Stimulated activated effector memory CD8-positive, alpha-beta T cell treated with anti-CD3 and anti-CD28 coated beads, Interleukin-12 subunit alpha, Interleukin-12 subunit beta, amount 100 ng/mL, for 72 hours (primary cell): Measurements from ENCODE around the gene TMEM200B.
"Not testable (repeated sequence)": the region's sequence is repeated elsewhere in the genome, so short reads cannot be mapped to it uniquely, and the experiment has no call there.

ENCODE experiments used
- ATAC-seq: fragments of 150-1000 bp; cut with Tn5 transposase; 2 replicates; pipeline ENCODE4 v1.10.0; 2021
- DNase-seq, 2 donors: peaks; one replicate each; pipeline ENCODE4 v3.0.0; 2021 to 2022; ENCODE audit warnings: low spot score in 2 of 2
- H3K27ac Mint-ChIP-seq: one replicate; pipeline ENCODE4 v1.8.0; 2022; ENCODE audit warnings: mild to moderate bottlenecking, mixed read lengths
- H3K36me3 Mint-ChIP-seq: one replicate; pipeline ENCODE4 v1.8.0; 2022; ENCODE audit warnings: mild to moderate bottlenecking, mixed read lengths
- H3K4me1 Mint-ChIP-seq: one replicate; pipeline ENCODE4 v1.8.0; 2022; ENCODE audit warnings: mixed read lengths
- H3K4me3 Mint-ChIP-seq: one replicate; pipeline ENCODE4 v1.8.0; 2022; ENCODE audit warnings: mild to moderate bottlenecking, mixed read lengths
- H3K9me3 Mint-ChIP-seq: one replicate; pipeline ENCODE4 v1.8.0; 2022; ENCODE audit warnings: mixed read lengths

TMEM200B gene

GRCh38 chr1:29123887-29124365, at the start of gene TMEM200B:
TMEM200B (minus strand) TSS chr1:29123903; CDS start chr1:29121828, 2,075 bp downstream.
- DNase-seq = no peak
- H3K27ac Mint-ChIP-seq = no peak within 1 kb of the TSS
- H3K4me1 Mint-ChIP-seq = peaks cover 10% of the 10 kb centered on the region
- H3K9me3 Mint-ChIP-seq = no peaks in the 10 kb centered on the region
- peak; percentile 27 for ATAC-seq
- peaks cover 9% of the 10 kb centered on the region for H3K36me3 Mint-ChIP-seq
- H3K4me3 Mint-ChIP-seq = peak within 1 kb of the TSS; percentile 75

GRCh38 chr1:29172415-29172939, 48.8 kb upstream of the TMEM200B start:
- Mint-ChIP-seq H3K27ac (no peak overlapping the region), H3K9me3 (no peaks in the 10 kb centered on the region), H3K36me3 (peaks cover 100% of the 10 kb centered on the region), H3K4me3 (no peak overlapping the region), H3K4me1 (peaks cover 55% of the 10 kb centered on the region)
- ATAC-seq = no peak
- no peak for DNase-seq

GRCh38 chr1:29171521-29171920, 47.8 kb upstream of the TMEM200B start:
- Mint-ChIP-seq H3K4me1 (peaks cover 58% of the 10 kb centered on the region), H3K27ac (peak overlapping the region; percentile 74), H3K36me3 (peaks cover 100% of the 10 kb centered on the region), H3K9me3 (no peaks in the 10 kb centered on the region), H3K4me3 (no peak overlapping the region)
- DNase-seq (no peak), ATAC-seq (no peak)

DNA sequence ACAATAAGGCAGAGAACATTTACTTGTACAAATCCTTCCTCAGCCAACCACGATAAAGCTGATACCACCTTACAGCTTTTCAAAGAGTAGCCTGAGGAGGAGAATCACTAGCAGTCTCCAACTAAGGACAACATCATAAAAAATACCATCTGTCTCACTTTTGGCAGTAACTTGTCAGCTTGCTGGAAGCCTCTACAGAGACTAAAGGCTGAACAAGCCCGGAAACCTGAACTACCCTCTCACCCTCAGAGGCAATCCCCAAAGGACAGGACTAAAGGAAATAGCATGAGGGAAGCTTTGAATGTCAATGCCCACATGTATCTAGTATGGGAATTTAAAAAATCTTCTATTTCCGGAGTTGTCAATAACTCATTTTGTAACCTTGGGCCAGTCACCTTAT, 47.4 kb upstream of the TMEM200B start:
- Mint-ChIP-seq H3K36me3 (peaks cover 100% of the 10 kb centered on the region), H3K9me3 (no peaks in the 10 kb centered on the region), H3K4me3 (peak overlapping the region; percentile 11), H3K27ac (peak overlapping the region; percentile 74), H3K4me1 (peaks cover 59% of the 10 kb centered on the region)
- no peak for DNase-seq
- no peak for ATAC-seq

GRCh38 chr1:29169976-29170375, 46.3 kb upstream of the TMEM200B start:
- peak overlapping the region; percentile 74 for H3K27ac Mint-ChIP-seq
- no peak overlapping the region for H3K4me3 Mint-ChIP-seq
- H3K4me1 Mint-ChIP-seq = peaks cover 68% of the 10 kb centered on the region
- DNase-seq = no peak
- ATAC-seq = no peak
- H3K9me3 Mint-ChIP-seq = no peaks in the 10 kb centered on the region
- peaks cover 100% of the 10 kb centered on the region for H3K36me3 Mint-ChIP-seq

DNA sequence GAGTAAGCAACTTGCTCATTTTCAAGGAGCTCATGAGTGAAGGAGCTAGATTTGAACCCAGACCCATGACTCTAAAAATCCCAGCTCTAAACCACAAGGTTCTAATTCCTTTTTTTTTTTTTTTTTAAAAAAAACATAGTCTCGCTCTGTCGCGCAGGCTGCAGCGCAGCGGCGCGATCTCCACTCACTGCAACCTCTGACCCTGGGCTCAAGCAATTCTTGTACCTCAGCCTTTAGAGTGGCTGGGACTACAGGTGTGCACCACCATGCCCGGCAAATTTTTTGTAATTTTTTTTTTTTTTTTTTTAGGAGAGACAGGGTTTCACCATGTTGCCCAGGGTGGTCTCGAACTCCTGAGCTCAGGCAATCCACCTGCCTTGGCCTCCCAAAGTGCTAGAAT, 44.2 kb upstream of the TMEM200B start:
- ATAC-seq = no peak
- Mint-ChIP-seq H3K4me3 (no peak overlapping the region), H3K36me3 (peaks cover 100% of the 10 kb centered on the region), H3K27ac (no peak overlapping the region), H3K9me3 (no peaks in the 10 kb centered on the region), H3K4me1 (peaks cover 73% of the 10 kb centered on the region)
- no peak for DNase-seq

- no peak overlapping the region for H3K27ac Mint-ChIP-seq
- no peak for DNase-seq
- peaks cover 67% of the 10 kb centered on the region for H3K4me1 Mint-ChIP-seq
- no peak for ATAC-seq
- peaks cover 100% of the 10 kb centered on the region for H3K36me3 Mint-ChIP-seq
- no peak overlapping the region for H3K4me3 Mint-ChIP-seq
- no peaks in the 10 kb centered on the region for H3K9me3 Mint-ChIP-seq
Observed at GRCh38 chr1:29166291-29166878, 42.7 kb upstream of the TMEM200B start.

DNA sequence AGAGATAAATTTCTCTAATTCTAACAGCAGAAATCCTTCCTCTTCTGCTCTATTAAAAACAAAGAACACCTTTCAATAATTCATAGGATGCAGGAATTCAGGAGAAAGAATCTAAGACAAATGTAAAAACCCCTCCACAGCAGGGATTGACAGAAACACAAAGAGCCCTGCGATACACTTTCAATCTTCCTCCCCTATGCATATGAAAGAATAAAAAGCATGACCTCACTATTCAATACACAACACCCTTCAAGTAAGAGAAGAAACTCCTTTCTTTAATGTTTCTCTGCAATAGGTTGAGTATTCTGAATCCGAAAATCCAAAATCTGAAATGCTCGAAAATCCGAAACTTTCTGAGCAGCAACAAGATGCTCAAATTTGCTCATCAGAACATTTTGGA, 40.9 kb upstream of the TMEM200B start:
- Mint-ChIP-seq H3K4me3 (no peak overlapping the region), H3K36me3 (peaks cover 100% of the 10 kb centered on the region), H3K4me1 (peaks cover 52% of the 10 kb centered on the region), H3K27ac (peak overlapping the region; percentile 56), H3K9me3 (no peaks in the 10 kb centered on the region)
- DNase-seq = no peak
- no peak for ATAC-seq

GRCh38 chr1:29162476-29163138, 38.9 kb upstream of the TMEM200B start:
- DNase-seq (no peak), ATAC-seq (no peak)
- Mint-ChIP-seq H3K4me3 (no peak overlapping the region), H3K27ac (no peak overlapping the region), H3K36me3 (peaks cover 100% of the 10 kb centered on the region), H3K4me1 (peaks cover 45% of the 10 kb centered on the region), H3K9me3 (no peaks in the 10 kb centered on the region)

GRCh38 chr1:29162025-29162424, 38.3 kb upstream of the TMEM200B start:
- DNase-seq (no peak), ATAC-seq (no peak)
- Mint-ChIP-seq H3K9me3 (no peaks in the 10 kb centered on the region), H3K4me3 (no peak overlapping the region), H3K4me1 (peaks cover 40% of the 10 kb centered on the region), H3K36me3 (peaks cover 100% of the 10 kb centered on the region), H3K27ac (no peak overlapping the region)

DNA sequence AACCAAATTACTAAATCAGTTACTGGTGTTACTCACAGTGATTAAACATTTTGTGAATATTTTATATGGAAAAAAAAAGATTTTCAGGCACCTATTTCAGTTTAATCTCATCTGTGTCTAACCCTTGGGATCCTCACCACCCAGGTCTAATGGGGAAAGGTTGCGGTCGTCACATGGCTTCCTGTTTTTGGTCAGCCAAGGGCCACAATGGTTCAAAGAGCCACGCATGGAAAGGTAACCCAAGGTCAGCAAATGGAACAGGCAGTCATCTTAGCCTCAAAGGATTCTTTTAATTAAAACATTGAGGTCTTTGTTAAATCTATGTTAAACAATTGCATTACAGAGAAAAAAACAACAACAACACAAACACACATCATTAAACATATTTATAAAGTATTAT, 36.1 kb upstream of the TMEM200B start:
- Mint-ChIP-seq H3K4me3 (no peak overlapping the region), H3K9me3 (no peaks in the 10 kb centered on the region), H3K4me1 (peaks cover 19% of the 10 kb centered on the region), H3K36me3 (peaks cover 100% of the 10 kb centered on the region), H3K27ac (no peak overlapping the region)
- ATAC-seq = no peak
- no peak for DNase-seq

GRCh38 chr1:29157269-29157601, 33.5 kb upstream of the TMEM200B start:
- ATAC-seq (no peak), DNase-seq (no peak)
- Mint-ChIP-seq H3K27ac (no peak overlapping the region), H3K4me3 (no peak overlapping the region), H3K9me3 (no peaks in the 10 kb centered on the region), H3K4me1 (peaks cover 5% of the 10 kb centered on the region), H3K36me3 (peaks cover 100% of the 10 kb centered on the region)

- no peak overlapping the region for H3K27ac Mint-ChIP-seq
- DNase-seq (no peak), ATAC-seq (no peak)
- peaks cover 4% of the 10 kb centered on the region for H3K4me1 Mint-ChIP-seq
- H3K36me3 Mint-ChIP-seq = peaks cover 100% of the 10 kb centered on the region
- no peaks in the 10 kb centered on the region for H3K9me3 Mint-ChIP-seq
- no peak overlapping the region for H3K4me3 Mint-ChIP-seq
Observed at GRCh38 chr1:29156543-29157268, 33.0 kb upstream of the TMEM200B start.

GRCh38 chr1:29152046-29152805, 28.5 kb upstream of the TMEM200B start:
- H3K4me1 Mint-ChIP-seq = no peaks in the 10 kb centered on the region
- peaks cover 100% of the 10 kb centered on the region for H3K36me3 Mint-ChIP-seq
- ATAC-seq = no peak
- no peaks in the 10 kb centered on the region for H3K9me3 Mint-ChIP-seq
- DNase-seq = no peak
- peak overlapping the region; percentile 27 for H3K27ac Mint-ChIP-seq
- H3K4me3 Mint-ChIP-seq = no peak overlapping the region

- not testable (repeated sequence) for ATAC-seq, DNase-seq, H3K4me1 Mint-ChIP-seq, H3K9me3 Mint-ChIP-seq, H3K4me3 Mint-ChIP-seq, H3K27ac Mint-ChIP-seq
- H3K36me3 Mint-ChIP-seq = peaks cover 100% of the 10 kb centered on the region
Observed at GRCh38 chr1:29150346-29150745, 26.6 kb upstream of the TMEM200B start.
